Measurements from ENCODE around the gene INPPL1. TPM values are rescaled to one million over a fixed set of nuclear protein-coding genes. Genes with fewer than 3 reads are reported as not detected.

INPPL1 gene
- total RNA-seq, 4 donors from 2014 or later = 47.6 to 65.1 (median 57.6) TPM

- no peak for TF ChIP-seq CTCF (IDR thresholded peaks at IDR 0.05)
- ATAC-seq (ENCODE audit: low FRiP score) = no peak
- DNase-seq (ENCODE audit: low spot score) = no peak
These were observed 16.8 kb downstream of the INPPL1 start for GRCh38 chr11:72241291-72241781.

- no peak for TF ChIP-seq CTCF (IDR thresholded peaks at IDR 0.05)
- DNase-seq (ENCODE audit: low spot score) (no peak), ATAC-seq (ENCODE audit: low FRiP score) (no peak)
These were observed 17.6 kb downstream of the INPPL1 start for GRCh38 chr11:72242141-72242540.

- no peak for ATAC-seq (ENCODE audit: low FRiP score)
- TF ChIP-seq CTCF (IDR thresholded peaks at IDR 0.05) = no peak
- no peak for DNase-seq (ENCODE audit: low spot score)
These were observed 18.8 kb downstream of the INPPL1 start for GRCh38 chr11:72243173-72244059.

GRCh38 chr11:72244060-72244360, 19.4 kb downstream of the INPPL1 start, which contains the start of gene PHOX2A:
Gene PHOX2A (minus strand): TSS chr11:72244176. CDS start chr11:72244004, 172 bp downstream.
- ATAC-seq (ENCODE audit: low FRiP score) = no peak
- DNase-seq (ENCODE audit: low spot score) = no peak
- no peak for TF ChIP-seq CTCF (IDR thresholded peaks at IDR 0.05)

- DNase-seq (ENCODE audit: low spot score) (no peak), ATAC-seq (ENCODE audit: low FRiP score) (no peak)
- no peak for TF ChIP-seq CTCF (IDR thresholded peaks at IDR 0.05)
These were observed 20.0 kb downstream of the INPPL1 start for GRCh38 chr11:72244361-72245262.

GRCh38 chr11:72245263-72245816, 20.8 kb downstream of the INPPL1 start:
- TF ChIP-seq CTCF (IDR thresholded peaks at IDR 0.05) = no peak
- ATAC-seq (ENCODE audit: low FRiP score) = no peak
- DNase-seq (ENCODE audit: low spot score) = no peak
